H1 (cell line): Measurements from ENCODE around the gene KLRD1. TPM values are rescaled to one million over a fixed set of nuclear protein-coding genes. Genes with fewer than 3 reads are reported as not detected.

ENCODE experiments used
- CTCF ChIA-PET: fragments of 300-600 bp; sonication (Branson Sonifier 250); formaldehyde crosslinking; loops from one replicate; lab custom pipeline; 2021; ENCODE audit not compliant: partially characterized antibody; lab: Charles Lee
- POLR2A ChIA-PET: fragments of 300-600 bp; sonication (Branson Sonifier 250); formaldehyde crosslinking; loops from one replicate; lab custom pipeline; 2021; ENCODE audit warnings: inconsistent platforms; ENCODE audit not compliant: partially characterized antibody; lab: Charles Lee
- DNase-seq, 2 experiments: peaks; one replicate each; pipeline versions ENCODE4 v3.0.0 to v3.0.0-alpha.2; 2010 to 2022; ENCODE audit warnings: low spot score in 2 of 2, low read depth in 1 of 2, mixed read lengths in 1 of 2
- FAIRE-seq: peaks from 2 replicates; lab custom pipeline; 2011; peaks lifted over from hg19 to GRCh38; lab: Jason Lieb, UNC
- H2AFZ ChIP-seq: 2 replicates; pipeline ENCODE4 v1.8.1; 2012; ENCODE audit warnings: low read length, inconsistent platforms
- H2AK5ac ChIP-seq: 2 replicates; pipeline ENCODE4 v1.6.1; 2013; ENCODE audit warnings: low read depth, low read length
- H2BK120ac ChIP-seq: replicated peaks from 2 replicates; pipeline ENCODE3; 2013; ENCODE audit warnings: low read depth, low read length, inconsistent platforms
- H2BK12ac ChIP-seq: 2 replicates; pipeline ENCODE4 v1.6.1; 2013; ENCODE audit warnings: low read depth, low read length
- H2BK15ac ChIP-seq: 2 replicates; pipeline ENCODE4 v1.6.1; 2013; ENCODE audit warnings: low read length
- H2BK20ac ChIP-seq: 2 replicates; pipeline ENCODE4 v1.6.1; 2013; ENCODE audit warnings: low read length
- H2BK5ac ChIP-seq: 2 replicates; pipeline ENCODE4 v1.6.1; 2013; ENCODE audit warnings: low read depth, low read length
- H3K14ac ChIP-seq: 2 replicates; pipeline ENCODE4 v1.6.1; 2013; ENCODE audit warnings: inconsistent platforms; ENCODE audit not compliant: insufficient read length
- H3K18ac ChIP-seq: 2 replicates; pipeline ENCODE4 v1.6.1; 2013; ENCODE audit warnings: low read length; ENCODE audit errors: extremely low read depth
- H3K23ac ChIP-seq: 2 replicates; pipeline ENCODE4 v1.6.1; 2013; ENCODE audit warnings: inconsistent platforms; ENCODE audit not compliant: insufficient read length
- H3K23me2 ChIP-seq: 2 replicates; pipeline ENCODE4 v1.6.1; 2013; ENCODE audit warnings: low read depth, low read length
- H3K27ac ChIP-seq: 2 replicates; pipeline ENCODE4 v1.6.1; 2011; ENCODE audit warnings: low read depth, low read length, inconsistent platforms
- H3K27me3 ChIP-seq, 4 experiments: replicated peaks in 1 of 4; 1 replicate in 1 of 4; 2 replicates in 3 of 4; pipeline versions ENCODE4 v1.6.1 to v1.8.1; 2011 to 2013; ENCODE audit warnings: low read length in 3 of 4, mild to moderate bottlenecking in 3 of 4, inconsistent platforms in 2 of 4, mixed read lengths in 2 of 4, moderate library complexity in 1 of 4; ENCODE audit not compliant: control insufficient read depth in 3 of 4, insufficient read depth in 3 of 4; ENCODE audit errors: extremely low read depth in 1 of 4
- H3K36me3 ChIP-seq, 4 experiments: 2 replicates each; pipeline versions ENCODE4 v1.6.1 to v1.8.1; 2011 to 2013; ENCODE audit warnings: mild to moderate bottlenecking in 4 of 4, low read length in 3 of 4, moderate library complexity in 2 of 4, control low read depth in 1 of 4, inconsistent platforms in 1 of 4; ENCODE audit not compliant: insufficient read depth in 4 of 4, control insufficient read depth in 2 of 4
- H3K4ac ChIP-seq: replicated peaks from 2 replicates; pipeline ENCODE3; 2013; ENCODE audit warnings: low read length, low read depth, mixed read lengths, inconsistent platforms; ENCODE audit not compliant: insufficient read length
- H3K4me1 ChIP-seq, 4 experiments: replicated peaks in 1 of 4; 1 replicate in 1 of 4; 2 replicates in 3 of 4; pipeline versions ENCODE4 v1.6.1 to v1.8.1; 2011 to 2013; ENCODE audit warnings: low read length in 3 of 4, inconsistent platforms in 2 of 4, mixed read lengths in 1 of 4; ENCODE audit not compliant: insufficient read depth in 4 of 4, control insufficient read depth in 3 of 4
- H3K4me2 ChIP-seq, 2 experiments: 2 replicates each; pipeline versions ENCODE4 v1.6.1 to v1.8.1; 2011 to 2013; ENCODE audit warnings: low read depth in 2 of 2, low read length in 2 of 2, control low read depth in 1 of 2, inconsistent platforms in 1 of 2, mild to moderate bottlenecking in 1 of 2; ENCODE audit not compliant: insufficient read depth in 1 of 2
- H3K4me3 ChIP-seq, 4 experiments: fragments of 200-600, 300-600 bp in 1 of 4; sonication (generic), shearing (Covaris generic), sonication (Bioruptor Twin) in 1 of 4; 2 replicates each; pipeline versions ENCODE4 v1.5.1 to v1.8.1; 2011 to 2016; ENCODE audit warnings: low read length in 4 of 4, low read depth in 3 of 4, control low read depth in 2 of 4, inconsistent platforms in 2 of 4, mild to moderate bottlenecking in 2 of 4, mixed read lengths in 1 of 4, moderate library complexity in 1 of 4; ENCODE audit not compliant: insufficient read depth in 2 of 4; ENCODE audit errors: extremely low read depth in 1 of 4
- H3K56ac ChIP-seq: replicated peaks from 2 replicates; pipeline ENCODE3; 2013; ENCODE audit warnings: low read depth, mild to moderate bottlenecking, mixed read lengths, low read length, inconsistent platforms; ENCODE audit not compliant: insufficient read length
- H3K79me1 ChIP-seq: 2 replicates; pipeline ENCODE4 v1.6.1; 2013; ENCODE audit warnings: low read depth, low read length, control low read depth
- H3K79me2 ChIP-seq, 2 experiments: 2 replicates each; pipeline versions ENCODE4 v1.6.1 to v1.8.1; 2012 to 2013; ENCODE audit warnings: low read length in 2 of 2, mild to moderate bottlenecking in 2 of 2, inconsistent platforms in 1 of 2; ENCODE audit not compliant: insufficient read depth in 2 of 2, control insufficient read depth in 1 of 2
- H3K9ac ChIP-seq, 4 experiments: replicated peaks in 1 of 4; 1 replicate in 1 of 4; 2 replicates in 3 of 4; pipeline versions ENCODE4 v1.6.1 to v1.8.1; 2011 to 2013; ENCODE audit warnings: low read depth in 3 of 4, low read length in 3 of 4, control low read depth in 2 of 4, mild to moderate bottlenecking in 2 of 4, moderate library complexity in 2 of 4, inconsistent platforms in 1 of 4; ENCODE audit errors: extremely low read depth in 1 of 4
- H3K9me3 ChIP-seq, 2 experiments: 2 replicates each; pipeline versions ENCODE4 v1.6.1 to v1.8.1; 2012 to 2013; ENCODE audit warnings: mild to moderate bottlenecking in 2 of 2, moderate library complexity in 2 of 2, control low read depth in 1 of 2, inconsistent platforms in 1 of 2, low read depth in 1 of 2, low read length in 1 of 2, mixed read lengths in 1 of 2; ENCODE audit not compliant: insufficient read depth in 2 of 2
- H4K20me1 ChIP-seq, 2 experiments: replicated peaks in 1 of 2; 2 replicates each; pipeline versions ENCODE3 to v1.8.1; 2011 to 2013; ENCODE audit warnings: inconsistent platforms in 2 of 2, low read length in 2 of 2, mild to moderate bottlenecking in 1 of 2; ENCODE audit not compliant: insufficient read depth in 2 of 2, control insufficient read depth in 1 of 2
- H4K5ac ChIP-seq: 2 replicates; pipeline ENCODE4 v1.6.1; 2013; ENCODE audit warnings: low read length, low read depth, mixed read lengths, inconsistent platforms; ENCODE audit not compliant: insufficient read length
- H4K8ac ChIP-seq: 2 replicates; pipeline ENCODE4 v1.8.0; 2013; ENCODE audit warnings: mild to moderate bottlenecking, moderate library complexity, low read length, inconsistent platforms; ENCODE audit not compliant: insufficient read depth; ENCODE audit errors: extremely low read depth
- H4K91ac ChIP-seq: replicated peaks from 2 replicates; pipeline ENCODE3; 2013; ENCODE audit warnings: low read length, mixed read lengths, inconsistent platforms; ENCODE audit not compliant: insufficient read length
- ASH2L ChIP-seq: fragments of 200-600, 300-600 bp; sonication (generic); IDR thresholded peaks from one replicate; pipeline ENCODE4 v1.7.1; 2017; ENCODE audit warnings: low read length
- EZH2 ChIP-seq: fragments of 200-600 bp; sonication (generic); IDR thresholded peaks from 2 replicates; pipeline ENCODE4 v1.7.1; 2012; ENCODE audit warnings: low read depth, mild to moderate bottlenecking, moderate library complexity, low read length, inconsistent platforms; ENCODE audit not compliant: severe bottlenecking
- FOSL1 ChIP-seq: IDR thresholded peaks from 2 replicates; pipeline ENCODE4 v1.6.1; 2011; ENCODE audit warnings: mild to moderate bottlenecking, low read depth, low read length, moderate library complexity; ENCODE audit not compliant: insufficient read depth
- GABPA ChIP-seq: IDR thresholded peaks from 2 replicates; pipeline ENCODE4 v1.6.1; 2011; ENCODE audit warnings: mild to moderate bottlenecking, low read length, moderate library complexity, borderline replicate concordance; ENCODE audit not compliant: insufficient read depth
- GTF2F1 ChIP-seq: IDR thresholded peaks from 2 replicates; pipeline ENCODE4 v1.6.1; 2012; ENCODE audit warnings: low read depth, low read length, improper control_type of control experiment, borderline replicate concordance
- HDAC2 ChIP-seq, 2 experiments: fragments of 300-600 bp in 1 of 2; sonication (generic) in 1 of 2; IDR thresholded peaks; 2 replicates each; pipeline ENCODE4 v1.6.1; 2011 to 2012; ENCODE audit warnings: low read depth in 2 of 2, low read length in 2 of 2, mild to moderate bottlenecking in 2 of 2, moderate library complexity in 2 of 2, borderline replicate concordance in 1 of 2, inconsistent platforms in 1 of 2
- JUND ChIP-seq: IDR thresholded peaks from 2 replicates; pipeline ENCODE4 v1.6.1; 2011; ENCODE audit warnings: mild to moderate bottlenecking, improper control_type of control experiment, low read length
- KDM1A ChIP-seq: fragments of 200-600, 300-600 bp; sonication (generic); IDR thresholded peaks from 2 replicates; pipeline ENCODE4 v1.7.1; 2016; ENCODE audit warnings: mild to moderate bottlenecking, low read length, borderline replicate concordance
- KDM5A ChIP-seq: fragments of 200-600 bp; IDR thresholded peaks from 2 replicates; pipeline ENCODE4 v1.7.1; 2012; ENCODE audit warnings: mild to moderate bottlenecking, low read length, inconsistent platforms, mixed read lengths
- POU5F1 ChIP-seq: IDR thresholded peaks from 2 replicates; pipeline ENCODE4 v1.6.1; 2011; ENCODE audit warnings: low read depth, mild to moderate bottlenecking, low read length, moderate library complexity
- SIN3A ChIP-seq, 2 experiments: IDR thresholded peaks in 1 of 2; conservative IDR thresholded peaks in 1 of 2; 2 replicates each; pipeline ENCODE4 v1.6.1; 2011 to 2012; ENCODE audit warnings: low read length in 2 of 2, improper control_type of control experiment in 1 of 2, low read depth in 1 of 2, mild to moderate bottlenecking in 1 of 2
- SIRT6 ChIP-seq: IDR thresholded peaks from one replicate; pipeline ENCODE4 v1.7.1; 2012; ENCODE audit warnings: low read length, inconsistent platforms
- WGBS, 2 experiments: shearing (Covaris generic) in 1 of 2; methylation state at CpG; one replicate each; pipeline versions ENCODE4 v1.1.6 to v1.1.7; 2013 to 2015; ENCODE audit warnings: low lambda C conversion rate in 2 of 2, mixed read lengths in 2 of 2, inconsistent platforms in 1 of 2, low coverage in 1 of 2, missing lambda C conversion rate in 1 of 2; ENCODE audit not compliant: insufficient replicate concordance in 2 of 2, insufficient coverage in 1 of 2, insufficient read length in 1 of 2; ENCODE audit errors: extremely low coverage in 1 of 2, missing lambda C conversion rate in 1 of 2; 5-methylcytosine and 5-hydroxymethylcytosine counted together
- polyA plus RNA-seq, 7 experiments: library from polyadenylated mRNA; depleted of rRNA in 3 of 7; stranded (reverse) in 5 of 7; unstranded in 2 of 7; fragments of >200 nt in 5 of 7; fragments of 200-250 nt in 2 of 7; gene quantifications; 1 replicate in 5 of 7; 2 replicates in 1 of 7; 4 replicates in 1 of 7; pipeline versions ENCODE4 v1.2.1 to v1.2.3, GENCODE V29; 2011 to 2013; ENCODE audit warnings: missing spikeins in 2 of 7, mixed read lengths in 2 of 7
- total RNA-seq: library from RNA; stranded (reverse); fragmentation: NEBNext Ultra II Directional; extraction: Animal tissue kit (Norgen Biotek cat#: 25700); gene quantifications from 2 replicates; pipeline ENCODE4 v1.2.1, GENCODE V29; 2021

Gene KLRD1
- total and polyA plus RNA-seq, 2 of the 8 experiments (the other 6 are each of a cell fraction or from before 2014, with no cell fraction given): under 0.01 to 0.06 TPM

- Histone ChIP-seq H3K9me3 (no peaks in the 10 kb centered on the region), H2AFZ (no peak overlapping the region), H3K4ac (no peak overlapping the region), H3K14ac (no peak overlapping the region), H2BK15ac (no peak overlapping the region), H4K91ac (no peak overlapping the region), H3K18ac (no peak overlapping the region), H2BK5ac (no peak overlapping the region), H3K27ac (no peak overlapping the region), H2BK120ac (no peak overlapping the region), H2AK5ac (no peak overlapping the region), H4K20me1 (no peaks in the 10 kb centered on the region), H3K36me3 (no peaks in the 10 kb centered on the region), H3K79me1 (no peaks in the 10 kb centered on the region), H3K27me3 (no peaks in the 10 kb centered on the region), H4K5ac (no peak overlapping the region), H2BK20ac (no peak overlapping the region), H3K23ac (no peak overlapping the region), H4K8ac (no peak overlapping the region), H3K56ac (no peak overlapping the region), H3K23me2 (no peaks in the 10 kb centered on the region), H3K4me2 (no peak overlapping the region), H3K4me3 (no peak overlapping the region), H2BK12ac (no peak overlapping the region), H3K4me1 (no peaks in the 10 kb centered on the region), H3K9ac (no peak overlapping the region), H3K79me2 (no peaks in the 10 kb centered on the region)
- DNase-seq (no peak), FAIRE-seq (no peak)
- 0% methylated on average over 1 of the region's 1 CpG; no CpG with 5 or more reads in 1 of the 2 experiments for WGBS, 2 experiments
- CTCF ChIA-PET: interaction anchor here (0.7 kb wide), 1 partner anchor 465 kb away, joined by 5 read pairs; no protein-coding TSS in a partner anchor
- POLR2A ChIA-PET: no interaction called here
- TF ChIP-seq KDM1A (no peak), GTF2F1 (no peak), GABPA (no peak), HDAC2 (IDR thresholded peaks at IDR 0.05; ENCODE audit: borderline replicate concordance in 1 of 2, low read depth in 2 of 2, low read length in 2 of 2) (no peak), SIN3A (conservative IDR thresholded peaks at IDR 0.05 in 1 of 2, IDR thresholded peaks at IDR 0.05 in 1 of 2; ENCODE audit: low read depth in 1 of 2, low read length in 2 of 2) (no peak), JUND (no peak), FOSL1 (no peak), EZH2 (no peak), SIRT6 (no peak), ASH2L (no peak), POU5F1 (no peak), KDM5A (no peak)
These were observed 46.7 kb upstream of the KLRD1 start for GRCh38 chr12:10260927-10261326.
